ENCODE data around the gene PIGU.

DNA sequence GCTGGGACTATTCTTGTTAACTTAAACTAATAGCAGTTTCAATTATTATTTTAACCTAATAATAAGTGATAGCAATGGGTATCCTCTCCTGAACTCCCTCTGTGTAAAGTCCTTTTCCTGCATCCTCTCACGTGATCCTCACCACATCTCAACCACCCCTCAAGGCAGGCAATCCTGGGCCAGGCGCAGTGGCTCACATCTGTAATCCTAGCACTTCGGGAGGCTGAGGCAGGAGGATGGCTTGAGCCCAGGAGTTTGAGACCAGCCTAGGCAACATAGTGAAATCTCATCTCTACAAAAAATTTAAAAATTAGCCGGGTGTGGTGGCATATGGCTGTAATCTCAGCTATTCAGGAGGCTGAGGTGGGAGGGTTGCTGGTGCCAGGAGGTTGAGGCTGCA lies 94.7 kb downstream of the PIGU start:
- TF ChIP-seq IKZF1 (IDR thresholded peaks at IDR 0.05) (no peak), CBX2 (IDR thresholded peaks at IDR 0.05; ENCODE audit: low read depth, low read length) (no peak), CBX2 (CRISPR knock-in tag; IDR thresholded peaks at IDR 0.05; ENCODE audit: low read depth) (no peak)
